ENCODE results near the gene CTNNA1.
"Not testable (repeated sequence)": the region's sequence is repeated elsewhere in the genome, so short reads cannot be mapped to it uniquely, and the experiment has no call there.

The CTNNA1 gene

GRCh38 chr5:138898299-138898698 lies 145.1 kb downstream of the CTNNA1 start:
- no peak for DNase-seq (ENCODE audit: low spot score)

GRCh38 chr5:138898742-138899141 lies 145.5 kb downstream of the CTNNA1 start:
- no peak for DNase-seq (ENCODE audit: low spot score)

GRCh38 chr5:138900281-138900965 lies 147.2 kb downstream of the CTNNA1 start:
- DNase-seq (ENCODE audit: low spot score), result no peak

- DNase-seq (ENCODE audit: low spot score), result no peak
Measured at GRCh38 chr5:138901716-138902115, 148.5 kb downstream of the CTNNA1 start.

- no peak for DNase-seq (ENCODE audit: low spot score)
Measured at GRCh38 chr5:138903130-138903775, 150.0 kb downstream of the CTNNA1 start.

GRCh38 chr5:138905541-138905940 lies 152.3 kb downstream of the CTNNA1 start:
- no peak for DNase-seq (ENCODE audit: low spot score)

GRCh38 chr5:138909734-138910133 lies 156.5 kb downstream of the CTNNA1 start:
- no peak for DNase-seq (ENCODE audit: low spot score)

- no peak for DNase-seq (ENCODE audit: low spot score)
Measured at GRCh38 chr5:138910546-138911185, 157.4 kb downstream of the CTNNA1 start.

GRCh38 chr5:138911441-138911840 lies 158.2 kb downstream of the CTNNA1 start:
- no peak for DNase-seq (ENCODE audit: low spot score)

GRCh38 chr5:138912093-138912492 lies 158.9 kb downstream of the CTNNA1 start:
- no peak for DNase-seq (ENCODE audit: low spot score)

- DNase-seq (ENCODE audit: low spot score), result no peak
Measured at GRCh38 chr5:138913773-138914172, 160.5 kb downstream of the CTNNA1 start.

- DNase-seq (ENCODE audit: low spot score), result no peak
Measured at GRCh38 chr5:138914338-138914737, 161.1 kb downstream of the CTNNA1 start.

GRCh38 chr5:138918686-138919085 lies 165.5 kb downstream of the CTNNA1 start:
- DNase-seq (ENCODE audit: low spot score), result no peak

- DNase-seq (ENCODE audit: low spot score), result no peak
Measured at GRCh38 chr5:138920181-138920580, 167.0 kb downstream of the CTNNA1 start.

- not testable (repeated sequence) for DNase-seq (ENCODE audit: low spot score)
Measured at GRCh38 chr5:138921362-138921761, 168.1 kb downstream of the CTNNA1 start.

- DNase-seq (ENCODE audit: low spot score), result no peak
Measured at GRCh38 chr5:138922494-138922893, 169.3 kb downstream of the CTNNA1 start.

- no peak for DNase-seq (ENCODE audit: low spot score)
Measured at GRCh38 chr5:138925090-138925635, 171.9 kb downstream of the CTNNA1 start.

- DNase-seq (ENCODE audit: low spot score), result no peak
Measured at GRCh38 chr5:138926257-138926656, 173.0 kb downstream of the CTNNA1 start.

- DNase-seq (ENCODE audit: low spot score), result no peak
Measured at GRCh38 chr5:138926688-138927448, 173.6 kb downstream of the CTNNA1 start.

- DNase-seq (ENCODE audit: low spot score), result no peak
Measured at GRCh38 chr5:138927544-138927943, 174.3 kb downstream of the CTNNA1 start.

GRCh38 chr5:138927979-138928378 lies 174.8 kb downstream of the CTNNA1 start:
- no peak for DNase-seq (ENCODE audit: low spot score)

- DNase-seq (ENCODE audit: low spot score), result no peak
Measured at GRCh38 chr5:138929571-138929955, 176.3 kb downstream of the CTNNA1 start.
